ENCODE measurements around the gene CFAP410. TPM values are rescaled to one million over a fixed set of nuclear protein-coding genes. Genes with fewer than 3 reads are reported as not detected.

Gene CFAP410
- total RNA-seq, 1 donor, result 9.5 TPM

- TF ChIP-seq CTCF (IDR thresholded peaks at IDR 0.05; ENCODE audit: insufficient read depth, low read depth, low read length), result no peak
- no peak overlapping the region for H3K4me3 ChIP-seq (ENCODE audit: low read depth, low read length)
- DNase-seq (ENCODE audit: low read depth), result no peak
Measured at GRCh38 chr21:44329971-44330681, 9.1 kb downstream of the CFAP410 start.

GRCh38 chr21:44329086-44329889, 9.9 kb downstream of the CFAP410 start:
- no peak overlapping the region for H3K4me3 ChIP-seq (ENCODE audit: low read depth, low read length)
- no peak for DNase-seq (ENCODE audit: low read depth)
- TF ChIP-seq CTCF (IDR thresholded peaks at IDR 0.05; ENCODE audit: insufficient read depth, low read depth, low read length), result no peak

GRCh38 chr21:44328242-44328895, 10.8 kb downstream of the CFAP410 start:
- no peak for TF ChIP-seq CTCF (IDR thresholded peaks at IDR 0.05; ENCODE audit: insufficient read depth, low read depth, low read length)
- no peak overlapping the region for H3K4me3 ChIP-seq (ENCODE audit: low read depth, low read length)
- DNase-seq (ENCODE audit: low read depth), result no peak

GRCh38 chr21:44327603-44327974, 11.6 kb downstream of the CFAP410 start:
- no peak overlapping the region for H3K4me3 ChIP-seq (ENCODE audit: low read depth, low read length)
- no peak for DNase-seq (ENCODE audit: low read depth)
- TF ChIP-seq CTCF (IDR thresholded peaks at IDR 0.05; ENCODE audit: insufficient read depth, low read depth, low read length), result no peak

GRCh38 chr21:44326716-44327602, 12.2 kb downstream of the CFAP410 start:
- no peak for TF ChIP-seq CTCF (IDR thresholded peaks at IDR 0.05; ENCODE audit: insufficient read depth, low read depth, low read length)
- no peak overlapping the region for H3K4me3 ChIP-seq (ENCODE audit: low read depth, low read length)
- DNase-seq (ENCODE audit: low read depth), result no peak

GRCh38 chr21:44326272-44326647, 12.9 kb downstream of the CFAP410 start:
- no peak for DNase-seq (ENCODE audit: low read depth)
- H3K4me3 ChIP-seq (ENCODE audit: low read depth, low read length), result no peak overlapping the region
- no peak for TF ChIP-seq CTCF (IDR thresholded peaks at IDR 0.05; ENCODE audit: insufficient read depth, low read depth, low read length)

All from fibroblast of villous mesenchyme (primary cell).